Measurements from ENCODE around the gene IL17RB. TPM values are rescaled to one million over a fixed set of nuclear protein-coding genes. Genes with fewer than 3 reads are reported as not detected.

IL17RB gene
- total and polyA plus RNA-seq, 5 donors from 2014 or later, result 2.5 to 5.1 (median 3.6) TPM

- ATAC-seq (ENCODE audit: low read depth in 2 of 2) (no peak), DNase-seq (no peak)
- Histone ChIP-seq H3K36me3 (ENCODE audit: control insufficient read depth, insufficient read depth, low read length) (peaks cover 55% of the 10 kb centered on the region), H3K4me3 (ENCODE audit: low read depth, low read length) (no peak overlapping the region), H3K9me3 (ENCODE audit: control insufficient read depth in 2 of 2, low read length in 2 of 2) (no peaks in the 10 kb centered on the region), H3K4me1 (ENCODE audit: control insufficient read depth, insufficient read depth, low read length, poor library complexity, severe bottlenecking) (no peaks in the 10 kb centered on the region), H3K27me3 (ENCODE audit: control insufficient read depth, insufficient read depth, low read length) (no peaks in the 10 kb centered on the region), H3K27ac (ENCODE audit: insufficient read depth, low read length, poor library complexity, severe bottlenecking) (no peak overlapping the region)
- H3K4me1 Mint-ChIP-seq, result peaks cover 0 to 5% (median 0%) of the 10 kb centered on the region in 4 donors
- H3K27me3 Mint-ChIP-seq, result peaks cover 8% of the 10 kb centered on the region
- H3K36me3 Mint-ChIP-seq, result peaks cover 37% of the 10 kb centered on the region
- H3K27ac Mint-ChIP-seq, result peak overlapping the region in 1 of 3 donors; percentile 20
- H3K4me3 Mint-ChIP-seq, result no peak overlapping the region
- H3K9me3 Mint-ChIP-seq, result no peaks in the 10 kb centered on the region
These were observed 15.9 kb downstream of the IL17RB start for GRCh38 chr3:53862241-53862640.

DNA sequence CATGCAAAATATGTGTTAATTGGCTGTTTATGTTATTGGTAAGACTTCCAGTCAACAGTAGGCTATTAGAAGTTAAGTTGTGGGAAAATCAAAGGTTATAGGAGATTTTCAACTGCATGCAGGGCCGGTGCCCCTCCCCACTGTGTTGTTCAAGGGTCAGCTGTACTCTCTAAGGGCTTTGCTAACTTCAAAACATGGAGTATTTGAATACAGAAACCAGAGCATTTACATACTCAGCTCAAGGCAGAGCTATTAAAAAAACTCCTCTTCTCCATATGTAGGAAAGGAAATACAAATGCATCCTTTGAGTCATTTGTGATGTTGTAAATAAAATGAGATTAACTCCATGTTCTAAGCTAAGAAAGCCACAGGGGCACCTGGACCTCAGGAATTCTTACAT lies 16.8 kb downstream of the IL17RB start:
- ATAC-seq (ENCODE audit: low read depth in 2 of 2), result no peak
- peaks cover 42% of the 10 kb centered on the region for H3K36me3 Mint-ChIP-seq
- no peak overlapping the region for H3K4me3 Mint-ChIP-seq

GRCh38 chr3:53865732-53866499 lies 19.5 kb downstream of the IL17RB start:
- Mint-ChIP-seq H3K4me1 (peaks cover 0 to 8% (median 2%) of the 10 kb centered on the region in 4 donors), H3K4me3 (no peak overlapping the region), H3K27me3 (peaks cover 4% of the 10 kb centered on the region), H3K27ac (no peak overlapping the region), H3K36me3 (peaks cover 51% of the 10 kb centered on the region), H3K9me3 (no peaks in the 10 kb centered on the region)
- H3K9me3 ChIP-seq (ENCODE audit: control insufficient read depth in 2 of 2, low read length in 2 of 2), result no peaks in the 10 kb centered on the region
- H3K4me3 ChIP-seq (ENCODE audit: low read depth, low read length), result no peak overlapping the region
- no peaks in the 10 kb centered on the region for H3K27me3 ChIP-seq (ENCODE audit: control insufficient read depth, insufficient read depth, low read length)
- ATAC-seq (ENCODE audit: low read depth in 2 of 2) (no peak), DNase-seq (no peak)
- H3K36me3 ChIP-seq (ENCODE audit: control insufficient read depth, insufficient read depth, low read length), result peaks cover 75% of the 10 kb centered on the region
- no peaks in the 10 kb centered on the region for H3K4me1 ChIP-seq (ENCODE audit: control insufficient read depth, insufficient read depth, low read length, poor library complexity, severe bottlenecking)
- H3K27ac ChIP-seq (ENCODE audit: insufficient read depth, low read length, poor library complexity, severe bottlenecking), result no peak overlapping the region

More for the DNA sequence above, 16.8 kb downstream of the IL17RB start:
- Mint-ChIP-seq H3K4me1 (peaks cover 0 to 5% (median 1%) of the 10 kb centered on the region in 4 donors), H3K27ac (peak overlapping the region in 1 of 3 donors; percentile 20), H3K9me3 (no peaks in the 10 kb centered on the region), H3K27me3 (peaks cover 4% of the 10 kb centered on the region)
- peaks cover 61% of the 10 kb centered on the region for H3K36me3 ChIP-seq (ENCODE audit: control insufficient read depth, insufficient read depth, low read length)
- no peaks in the 10 kb centered on the region for H3K27me3 ChIP-seq (ENCODE audit: control insufficient read depth, insufficient read depth, low read length)
- H3K4me1 ChIP-seq (ENCODE audit: control insufficient read depth, insufficient read depth, low read length, poor library complexity, severe bottlenecking), result no peaks in the 10 kb centered on the region
- DNase-seq, result no peak
- H3K4me3 ChIP-seq (ENCODE audit: low read depth, low read length), result no peak overlapping the region
- no peaks in the 10 kb centered on the region for H3K9me3 ChIP-seq (ENCODE audit: control insufficient read depth in 2 of 2, low read length in 2 of 2)
- H3K27ac ChIP-seq (ENCODE audit: insufficient read depth, low read length, poor library complexity, severe bottlenecking), result no peak overlapping the region

- H3K27me3 Mint-ChIP-seq, result no peaks in the 10 kb centered on the region
- peaks cover 46% of the 10 kb centered on the region for H3K36me3 Mint-ChIP-seq
- no peaks in the 10 kb centered on the region for H3K9me3 ChIP-seq (ENCODE audit: control insufficient read depth in 2 of 2, low read length in 2 of 2)
- DNase-seq (no peak), ATAC-seq (ENCODE audit: low read depth in 2 of 2) (no peak)
- H3K4me3 ChIP-seq (ENCODE audit: low read depth, low read length), result peak overlapping the region; percentile 81
- peaks cover 21 to 39% (median 31%) of the 10 kb centered on the region in 4 donors for H3K4me1 Mint-ChIP-seq
- peaks cover 19% of the 10 kb centered on the region for H3K4me1 ChIP-seq (ENCODE audit: control insufficient read depth, insufficient read depth, low read length, poor library complexity, severe bottlenecking)
- H3K27ac Mint-ChIP-seq, result peak overlapping the region; percentile 64 to 98 (median 96)
- H3K4me3 Mint-ChIP-seq, result peak overlapping the region; percentile 85 to 100 (median 100)
- H3K9me3 Mint-ChIP-seq, result no peaks in the 10 kb centered on the region
- peak overlapping the region; percentile 83 for H3K27ac ChIP-seq (ENCODE audit: insufficient read depth, low read length, poor library complexity, severe bottlenecking)
- H3K36me3 ChIP-seq (ENCODE audit: control insufficient read depth, insufficient read depth, low read length), result peaks cover 58% of the 10 kb centered on the region
- H3K27me3 ChIP-seq (ENCODE audit: control insufficient read depth, insufficient read depth, low read length), result no peaks in the 10 kb centered on the region
These were observed 34.3 kb downstream of the IL17RB start for GRCh38 chr3:53880396-53881345.

GRCh38 chr3:53881691-53882593 lies 35.6 kb downstream of the IL17RB start, which contains the start of gene ACTR8:
ACTR8 (minus strand) TSS chr3:53882152; CDS start chr3:53882101, 51 bp downstream.
- Mint-ChIP-seq H3K4me3 (peak within 1 kb of the TSS; percentile 85 to 100 (median 100)), H3K9me3 (no peaks in the 10 kb centered on the region), H3K36me3 (peaks cover 38% of the 10 kb centered on the region), H3K4me1 (peaks cover 21 to 42% (median 31%) of the 10 kb centered on the region in 4 donors), H3K27me3 (no peaks in the 10 kb centered on the region), H3K27ac (peak within 1 kb of the TSS; percentile 96 to 98 (median 98))
- DNase-seq (peak; percentile 82 to 87 (median 86)), ATAC-seq (ENCODE audit: low read depth in 2 of 2) (peak; percentile 88 to 90)
- Histone ChIP-seq H3K4me3 (ENCODE audit: low read depth, low read length) (peak within 1 kb of the TSS; percentile 89), H3K9me3 (ENCODE audit: control insufficient read depth in 2 of 2, low read length in 2 of 2) (no peaks in the 10 kb centered on the region), H3K27me3 (ENCODE audit: control insufficient read depth, insufficient read depth, low read length) (no peaks in the 10 kb centered on the region), H3K27ac (ENCODE audit: insufficient read depth, low read length, poor library complexity, severe bottlenecking) (peak within 1 kb of the TSS; percentile 83), H3K4me1 (ENCODE audit: control insufficient read depth, insufficient read depth, low read length, poor library complexity, severe bottlenecking) (peaks cover 19% of the 10 kb centered on the region), H3K36me3 (ENCODE audit: control insufficient read depth, insufficient read depth, low read length) (peaks cover 56% of the 10 kb centered on the region)

DNA sequence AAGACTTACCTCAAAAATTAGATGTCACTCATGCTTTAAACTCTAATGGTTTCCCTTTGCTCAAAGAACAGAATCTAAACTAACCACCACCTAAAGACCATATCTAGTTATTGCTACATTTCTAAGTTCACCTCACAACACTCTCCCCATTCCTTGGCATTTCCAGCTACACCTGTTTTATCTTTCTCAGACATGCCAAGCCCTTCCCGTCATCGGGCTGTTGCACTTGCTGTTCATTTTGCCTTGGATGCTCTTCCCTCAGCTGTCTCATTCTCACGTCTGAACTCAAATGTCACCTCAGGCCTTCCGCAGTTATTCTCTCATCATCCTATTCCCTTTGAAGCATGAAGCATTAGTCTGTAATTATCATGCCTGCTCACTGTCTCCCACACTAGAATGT lies 36.6 kb downstream of the IL17RB start:
- Mint-ChIP-seq H3K4me3 (peak overlapping the region; percentile 85 to 100 (median 100)), H3K36me3 (peaks cover 35% of the 10 kb centered on the region), H3K27ac (peak overlapping the region; percentile 17 to 98 (median 96)), H3K27me3 (no peaks in the 10 kb centered on the region), H3K4me1 (peaks cover 26 to 49% (median 36%) of the 10 kb centered on the region in 4 donors), H3K9me3 (no peaks in the 10 kb centered on the region)
- peaks cover 54% of the 10 kb centered on the region for H3K36me3 ChIP-seq (ENCODE audit: control insufficient read depth, insufficient read depth, low read length)
- no peaks in the 10 kb centered on the region for H3K27me3 ChIP-seq (ENCODE audit: control insufficient read depth, insufficient read depth, low read length)
- H3K27ac ChIP-seq (ENCODE audit: insufficient read depth, low read length, poor library complexity, severe bottlenecking), result no peak overlapping the region
- no peaks in the 10 kb centered on the region for H3K9me3 ChIP-seq (ENCODE audit: control insufficient read depth in 2 of 2, low read length in 2 of 2)
- H3K4me3 ChIP-seq (ENCODE audit: low read depth, low read length), result no peak overlapping the region
- no peak for ATAC-seq (ENCODE audit: low read depth in 2 of 2)
- H3K4me1 ChIP-seq (ENCODE audit: control insufficient read depth, insufficient read depth, low read length, poor library complexity, severe bottlenecking), result peaks cover 19% of the 10 kb centered on the region
- no peak for DNase-seq

DNA sequence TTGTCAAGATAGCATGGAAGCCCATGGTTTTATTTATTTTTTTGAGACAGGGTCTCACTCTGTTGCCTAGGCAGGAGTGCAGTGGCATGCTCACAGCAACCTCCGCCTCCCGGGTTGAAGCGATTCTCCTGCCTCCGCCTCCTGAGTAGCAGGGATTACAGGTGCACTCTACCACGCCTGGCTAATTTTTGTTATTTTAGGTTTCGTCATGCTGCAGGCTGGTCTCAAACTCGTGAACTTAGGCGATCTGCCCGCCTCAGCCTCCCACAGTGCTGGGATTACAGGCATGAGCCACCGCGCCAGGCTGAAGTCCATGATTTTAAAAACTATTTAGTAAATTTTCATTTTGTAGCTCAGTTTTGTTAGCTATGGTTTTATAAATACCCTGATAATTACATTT lies 38.3 kb downstream of the IL17RB start:
- peaks cover 40% of the 10 kb centered on the region for H3K36me3 Mint-ChIP-seq

More for the DNA sequence above, 38.3 kb downstream of the IL17RB start:
- Mint-ChIP-seq H3K9me3 (no peaks in the 10 kb centered on the region), H3K27me3 (no peaks in the 10 kb centered on the region), H3K4me1 (peaks cover 37 to 58% (median 47%) of the 10 kb centered on the region in 4 donors), H3K27ac (no peak overlapping the region), H3K4me3 (peak overlapping the region in 1 of 4 donors; percentile 69)
- Histone ChIP-seq H3K9me3 (ENCODE audit: control insufficient read depth in 2 of 2, low read length in 2 of 2) (no peaks in the 10 kb centered on the region), H3K27ac (ENCODE audit: insufficient read depth, low read length, poor library complexity, severe bottlenecking) (no peak overlapping the region), H3K4me1 (ENCODE audit: control insufficient read depth, insufficient read depth, low read length, poor library complexity, severe bottlenecking) (peaks cover 25% of the 10 kb centered on the region), H3K27me3 (ENCODE audit: control insufficient read depth, insufficient read depth, low read length) (no peaks in the 10 kb centered on the region), H3K36me3 (ENCODE audit: control insufficient read depth, insufficient read depth, low read length) (peaks cover 41% of the 10 kb centered on the region), H3K4me3 (ENCODE audit: low read depth, low read length) (no peak overlapping the region)
- DNase-seq (no peak), ATAC-seq (ENCODE audit: low read depth in 2 of 2) (no peak)
